Heart right ventricle (tissue), 16 donors: Measurements from ENCODE around the gene MTUS2. TPM values are rescaled to one million over a fixed set of nuclear protein-coding genes. Genes with fewer than 3 reads are reported as not detected.
A peak's percentile ranks its signal among the peaks of the same experiment; 100 is the strongest.

Source experiments
- ATAC-seq, 8 donors: fragments of 200-7000 bp; cut with Tn5 transposase; one replicate each; pipeline ENCODE4 v1.9.1; 2020; ENCODE audit warnings: mild to moderate bottlenecking in 8 of 8, moderate library complexity in 8 of 8, moderate number of reproducible peaks in 1 of 8
- DNase-seq, 2 donors: peaks; one replicate each; pipeline ENCODE4 v3.0.0-alpha.2; 2020
- H3K27ac ChIP-seq, 10 donors: fragments of 200-600 bp; sonication (generic) in 2 of 10; one replicate each; pipeline versions ENCODE4 v1.5.0 to v1.8.0; 2020 to 2022; ENCODE audit warnings: mild to moderate bottlenecking in 3 of 10
- H3K27me3 ChIP-seq, 7 donors: fragments of 200-600 bp; one replicate each; pipeline ENCODE4 v1.8.0; 2021 to 2022; ENCODE audit warnings: mild to moderate bottlenecking in 2 of 7
- H3K36me3 ChIP-seq, 9 donors: fragments of 200-600 bp; sonication (generic) in 1 of 9; one replicate each; pipeline versions ENCODE4 v1.5.0 to v1.8.0; 2020 to 2022; ENCODE audit warnings: mild to moderate bottlenecking in 2 of 9
- H3K4me1 ChIP-seq, 9 donors: fragments of 200-600 bp; sonication (generic) in 1 of 9; one replicate each; pipeline versions ENCODE4 v1.5.0 to v1.8.0; 2020 to 2022; ENCODE audit warnings: mild to moderate bottlenecking in 4 of 9
- H3K4me3 ChIP-seq, 10 donors: fragments of 200-600 bp; sonication (generic) in 2 of 10; one replicate each; pipeline versions ENCODE4 v1.5.0 to v1.8.0; 2020 to 2022; ENCODE audit warnings: mild to moderate bottlenecking in 7 of 10, moderate library complexity in 2 of 10
- H3K9me3 ChIP-seq, 11 donors: fragments of 200-600 bp in 10 of 11; sonication (generic) in 2 of 11; one replicate each; pipeline versions ENCODE4 v1.5.0 to v1.8.0; 2013 to 2022; ENCODE audit warnings: mild to moderate bottlenecking in 2 of 11, control low read depth in 1 of 11, moderate library complexity in 1 of 11
- WGBS, 2 donors: extraction: QIAGEN DNeasy Blood & Tissue Kit; methylation state at CpG; one replicate each; pipeline ENCODE4 v1.1.7; 2013; ENCODE audit warnings: inconsistent platforms in 1 of 2; 5-methylcytosine and 5-hydroxymethylcytosine counted together
- intact Hi-C, 10 donors: fragments of 100-400 bp; cut with DNase I; formaldehyde crosslinking; loops; one replicate each; pipeline versions ENCODE4 v1.11.1 to v1.14.2; 2022
- polyA plus RNA-seq, 2 donors: library from polyadenylated mRNA; stranded (reverse); fragments of 200-250 nt; gene quantifications; one replicate each; pipeline ENCODE4 v1.2.3, GENCODE V29; 2013
- total RNA-seq, 10 donors: library from RNA; stranded (reverse); fragmentation: NEBNext Ultra II Directional in 3 of 10; extraction: Animal tissue kit (Norgen Biotek cat#: 25700) in 3 of 10; gene quantifications; one replicate each; pipeline versions ENCODE4 v1.2.1 to v1.2.4, GENCODE V29; 2021 to 2023
- TF ChIP-seq, protein P1 (sequence below), 9 donors: fragments of 200-600 bp; sonication (generic) in 2 of 9; IDR thresholded peaks; one replicate each; pipeline versions ENCODE4 v1.5.0 to v1.8.0; 2021 to 2022; ENCODE audit warnings: antibody characterized with exemption in 9 of 9, mild to moderate bottlenecking in 5 of 9, moderate library complexity in 1 of 9
- donor health status: Arrhythmogenic right ventricular cardiomyopathy.
- donor health status: ischemic (EF 13 %, LVEDD 7.1; RV severe dilation, severe dysfunction).
- donor health status: healthy with polysubstance abuse.
- donor health status: DM: no; HTN: yes; CAD: no.
- donor health status: DM: no; HTN: no; CAD: no.
- donor health status: ischemic (EF 25% LVEDD 6.9; RV normal size, moderate dysfunction).
- donor health status: ischemic (EF 25% LVEDD 5.7; RV mildly dilated, moderate dysfunction).
- donor health status: healthy.
- donor health status: DM: yes; HTN: yes; CAD: no.
- donor health status: Ischemic cardiomyopathy.
- donor health status: ischemic (EF 35%, LVEDD 5.7; RV mildly dilated, moderate dysfunction).
- donor health status: nonischemic (EF 11% LVEDD 7.7; RV severe dilation, severe dysfunction).
- donor health status: DM: yes; HTN: yes; CAD: no.
- donor health status: PGD.
- donor health status: ischemic (EF 29% LVEDD 5.4; RV normal size, mild dysfunction).
- donor health status: nonischemic (EF 23%, LVEDD 6.1; RV moderate dilation, normal function).

The MTUS2 gene
- total and polyA plus RNA-seq, 12 donors: 18.7 to 159 (median 65.6) TPM

DNA sequence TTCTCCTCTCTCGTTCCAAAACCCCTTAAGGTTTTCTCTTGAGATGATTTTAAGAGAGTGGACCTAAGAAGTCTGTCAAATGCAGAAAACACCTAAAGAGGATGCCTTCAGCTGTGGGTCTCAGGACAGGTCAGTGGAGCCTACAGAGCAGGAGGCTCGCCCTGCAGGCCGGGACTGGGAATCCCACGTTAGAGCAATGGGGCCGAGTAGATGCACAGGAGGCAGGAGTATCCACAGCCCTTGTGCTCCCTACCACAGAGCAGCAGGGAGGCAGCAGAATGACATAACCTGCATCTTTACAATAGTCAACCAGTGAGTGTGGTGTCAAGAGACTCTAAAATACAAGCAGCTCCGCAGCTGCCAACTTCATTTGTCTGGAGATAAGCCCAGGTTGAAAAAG lies 229.4 kb downstream of the MTUS2 start:
- Histone ChIP-seq H3K36me3 (no peaks in the 10 kb centered on the region), H3K9me3 (peaks cover 0 to 9% (median 0%) of the 10 kb centered on the region in 11 donors), H3K4me1 (no peaks in the 10 kb centered on the region), H3K27me3 (no peaks in the 10 kb centered on the region), H3K4me3 (no peak overlapping the region), H3K27ac (no peak overlapping the region)
- TF ChIP-seq, protein P1, sequence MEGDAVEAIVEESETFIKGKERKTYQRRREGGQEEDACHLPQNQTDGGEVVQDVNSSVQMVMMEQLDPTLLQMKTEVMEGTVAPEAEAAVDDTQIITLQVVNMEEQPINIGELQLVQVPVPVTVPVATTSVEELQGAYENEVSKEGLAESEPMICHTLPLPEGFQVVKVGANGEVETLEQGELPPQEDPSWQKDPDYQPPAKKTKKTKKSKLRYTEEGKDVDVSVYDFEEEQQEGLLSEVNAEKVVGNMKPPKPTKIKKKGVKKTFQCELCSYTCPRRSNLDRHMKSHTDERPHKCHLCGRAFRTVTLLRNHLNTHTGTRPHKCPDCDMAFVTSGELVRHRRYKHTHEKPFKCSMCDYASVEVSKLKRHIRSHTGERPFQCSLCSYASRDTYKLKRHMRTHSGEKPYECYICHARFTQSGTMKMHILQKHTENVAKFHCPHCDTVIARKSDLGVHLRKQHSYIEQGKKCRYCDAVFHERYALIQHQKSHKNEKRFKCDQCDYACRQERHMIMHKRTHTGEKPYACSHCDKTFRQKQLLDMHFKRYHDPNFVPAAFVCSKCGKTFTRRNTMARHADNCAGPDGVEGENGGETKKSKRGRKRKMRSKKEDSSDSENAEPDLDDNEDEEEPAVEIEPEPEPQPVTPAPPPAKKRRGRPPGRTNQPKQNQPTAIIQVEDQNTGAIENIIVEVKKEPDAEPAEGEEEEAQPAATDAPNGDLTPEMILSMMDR (IDR thresholded peaks at IDR 0.05): no peak
- ATAC-seq (peak in 2 of 8 donors; percentile 19 to 47), DNase-seq (no peak)
- WGBS, 2 donors: 51% methylated on average over 6 of the region's 6 CpGs
- intact Hi-C loops: no loop called here

DNA sequence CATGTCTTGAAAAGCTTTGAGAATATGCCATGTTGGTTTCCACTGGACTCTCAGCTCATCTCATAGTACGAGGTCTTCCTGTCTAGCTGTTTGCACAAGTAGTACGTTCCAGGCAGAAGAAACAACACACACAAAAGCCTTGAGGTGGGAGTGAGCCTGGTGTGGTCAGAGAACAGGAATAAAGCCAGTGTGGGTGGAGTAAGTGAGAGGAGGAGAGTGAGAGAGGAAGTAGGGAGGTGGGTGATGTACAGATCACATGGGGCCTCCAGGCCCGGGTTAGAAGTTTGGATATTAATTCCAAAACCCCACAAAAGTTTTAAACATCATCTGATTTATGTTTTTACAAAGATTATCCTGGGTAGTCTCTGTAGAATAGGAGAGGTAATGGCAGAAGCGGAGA lies 230.6 kb downstream of the MTUS2 start:
- Histone ChIP-seq H3K4me1 (no peaks in the 10 kb centered on the region), H3K27ac (no peak overlapping the region), H3K9me3 (peaks cover 0 to 11% (median 3%) of the 10 kb centered on the region in 11 donors), H3K27me3 (no peaks in the 10 kb centered on the region), H3K36me3 (no peaks in the 10 kb centered on the region), H3K4me3 (no peak overlapping the region)
- intact Hi-C loops: no loop called here
- TF ChIP-seq, protein P1 (IDR thresholded peaks at IDR 0.05): no peak
- DNase-seq (no peak), ATAC-seq (no peak)
- WGBS, 2 donors: 67 to 68% methylated on average over 4 of the region's 4 CpGs

DNA sequence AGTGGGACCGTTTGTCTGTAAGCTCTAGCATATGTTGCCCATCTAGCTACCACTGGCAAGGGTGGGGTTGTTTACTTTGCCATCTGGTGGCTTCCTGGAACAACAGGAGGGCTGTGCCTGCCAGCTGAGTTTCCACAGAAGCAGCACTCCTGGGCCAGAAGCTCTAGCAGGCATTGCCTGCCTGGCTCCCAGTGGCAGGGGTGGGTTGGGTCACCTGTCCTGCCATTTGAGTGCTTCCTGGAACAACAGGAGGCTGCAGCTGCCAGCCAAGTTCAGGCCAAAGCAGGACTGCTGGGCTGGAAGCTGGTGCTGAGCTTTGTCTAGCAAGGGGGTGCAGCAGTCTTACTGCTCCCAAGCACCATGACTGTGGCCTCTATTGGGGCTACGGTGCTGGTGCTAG lies 239.7 kb downstream of the MTUS2 start:
- H3K36me3 ChIP-seq: no peaks in the 10 kb centered on the region
- DNase-seq (peak; percentile 15 to 27), ATAC-seq (peak; percentile 7 to 95 (median 64))
- peaks cover 0 to 48% (median 3%) of the 10 kb centered on the region in 11 donors for H3K9me3 ChIP-seq
- TF ChIP-seq, protein P1 (IDR thresholded peaks at IDR 0.05): no peak
- 74 to 76% methylated on average over 2 of the region's 2 CpGs for WGBS, 2 donors
- peaks cover 0 to 4% (median 0%) of the 10 kb centered on the region in 9 donors for H3K4me1 ChIP-seq
- no peak overlapping the region for H3K4me3 ChIP-seq
- no peaks in the 10 kb centered on the region for H3K27me3 ChIP-seq
- no peak overlapping the region for H3K27ac ChIP-seq
- intact Hi-C loops: no loop called here

DNA sequence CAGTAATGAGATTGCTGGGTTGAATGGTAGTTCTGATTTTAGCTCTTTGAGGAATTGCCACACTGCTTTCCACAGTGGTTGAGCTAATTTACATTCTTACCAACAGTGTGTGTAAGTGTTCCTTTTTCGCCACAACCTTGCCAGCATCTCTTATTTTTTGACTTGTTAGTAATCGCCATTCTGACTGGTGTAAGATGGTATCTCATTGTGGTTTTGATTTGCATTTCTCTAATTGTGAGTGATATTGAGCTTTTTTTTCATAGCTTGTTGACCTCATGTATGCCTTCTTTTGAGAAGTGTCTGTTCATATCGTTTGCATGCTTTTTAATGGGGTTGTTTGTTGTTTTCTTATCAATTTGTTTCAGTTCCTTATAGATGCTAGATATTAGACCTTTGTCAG lies 245.0 kb downstream of the MTUS2 start:
- Histone ChIP-seq H3K27me3 (no peaks in the 10 kb centered on the region), H3K36me3 (no peaks in the 10 kb centered on the region), H3K4me1 (no peaks in the 10 kb centered on the region), H3K4me3 (no peak overlapping the region), H3K27ac (no peak overlapping the region), H3K9me3 (peaks cover 0 to 8% (median 0%) of the 10 kb centered on the region in 11 donors)
- TF ChIP-seq, protein P1 (IDR thresholded peaks at IDR 0.05): no peak
- no peak for DNase-seq
- 83 to 86% methylated on average over 3 of the region's 3 CpGs for WGBS, 2 donors
- ATAC-seq: no peak
- intact Hi-C loops: loop anchor here in 1 of 10 donors (5.0 kb wide), 1 partner anchor 243 kb away; the partner anchor contains the start of gene MTUS2
